GM10847 (cell line): ENCODE data around the gene EBF3.

Source experiments
- POLR2A ChIP-seq: IDR thresholded peaks from 2 replicates; pipeline ENCODE4 v1.6.1; 2011; ENCODE audit not compliant: insufficient read length; ENCODE audit errors: extremely low read depth

The EBF3 gene

GRCh38 chr10:129965425-129965808 is 1.3 kb upstream of the EBF3 start:
- no peak for TF ChIP-seq POLR2A

DNA sequence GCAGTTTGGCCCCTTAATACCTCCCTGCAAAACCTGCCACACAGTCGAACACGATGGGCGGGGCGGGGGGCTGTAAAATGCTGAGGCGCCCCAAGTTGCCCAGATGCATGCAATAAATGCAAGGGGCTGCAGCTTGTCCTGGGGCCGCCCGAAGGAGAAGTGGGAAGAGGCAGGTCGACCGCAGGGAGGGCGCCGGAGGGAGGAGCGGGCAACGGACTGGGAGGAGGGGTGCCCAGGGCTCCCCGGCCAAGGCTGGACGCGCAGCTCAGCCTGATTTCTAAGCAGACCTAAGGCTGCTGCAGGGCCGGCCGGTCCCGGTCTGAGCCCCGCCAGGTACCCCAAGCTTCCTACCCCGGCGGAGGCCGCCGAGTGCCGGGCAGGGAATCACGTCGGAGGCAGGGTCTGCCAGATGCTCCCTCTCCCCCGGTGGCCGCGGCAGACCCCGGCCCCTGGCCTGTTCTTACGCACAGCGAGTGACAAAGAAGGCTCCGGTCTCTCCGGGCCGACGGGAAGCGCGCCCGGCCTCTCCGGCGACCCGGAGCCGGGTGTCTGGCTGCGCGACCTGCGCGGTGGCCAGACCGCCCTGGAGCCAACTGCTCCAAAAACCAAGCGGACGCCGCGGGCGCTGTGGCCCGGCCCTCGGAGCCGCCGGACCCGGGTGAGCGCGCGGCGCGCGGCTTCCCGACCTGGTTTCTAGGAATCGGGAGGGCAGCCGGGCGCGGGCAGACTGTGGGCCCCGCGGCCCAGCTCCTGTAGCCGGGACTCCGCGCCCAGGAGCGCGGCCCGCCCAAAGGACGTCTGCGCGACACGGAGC is 744 bp upstream of the EBF3 start:
- TF ChIP-seq POLR2A: no peak

GRCh38 chr10:129962872-129963640 is 1.0 kb downstream of the EBF3 start:
- TF ChIP-seq POLR2A: no peak

DNA sequence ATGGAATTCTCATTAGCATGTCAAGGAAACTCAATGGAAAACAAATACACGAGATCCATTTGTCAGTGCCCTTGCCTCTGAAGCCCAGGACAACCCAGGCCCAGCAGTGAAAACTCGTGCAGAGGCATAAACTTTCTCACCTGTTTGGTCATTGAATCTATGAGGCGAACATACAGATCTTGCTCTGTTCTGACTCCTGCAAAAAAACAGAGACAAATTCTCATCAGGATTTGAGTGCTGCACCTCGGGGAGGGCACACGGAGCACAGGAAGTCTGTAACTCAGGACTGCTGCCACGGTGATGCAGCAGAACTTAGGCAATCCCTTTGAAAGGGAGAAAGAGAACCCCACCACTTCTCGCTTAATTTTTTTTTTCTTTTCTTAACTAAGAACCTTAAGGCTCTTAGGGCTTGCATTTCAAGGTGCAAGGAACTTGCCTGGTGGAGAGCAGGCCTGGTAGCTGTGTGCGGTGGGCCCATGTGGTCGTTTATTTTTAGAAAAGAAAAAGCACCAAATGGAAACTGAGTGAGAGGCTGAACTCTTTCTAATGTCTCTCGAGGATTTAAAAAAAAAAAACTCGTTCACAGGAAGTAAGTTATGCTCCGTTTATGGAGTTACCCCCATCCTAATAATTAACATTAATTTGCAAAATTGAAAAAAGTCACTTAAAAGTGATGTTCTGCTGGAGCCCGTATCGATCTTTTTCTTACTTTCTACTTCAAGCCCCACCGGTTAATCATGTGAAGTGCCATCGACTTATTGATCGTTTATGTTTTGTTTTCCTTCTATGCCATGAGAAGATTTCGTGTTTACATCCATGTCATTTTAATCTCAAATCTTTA is 1.8 kb downstream of the EBF3 start:
- no peak for TF ChIP-seq POLR2A

GRCh38 chr10:129961157-129961701 is 2.8 kb downstream of the EBF3 start:
- no peak for TF ChIP-seq POLR2A

GRCh38 chr10:129960481-129961156 is 3.5 kb downstream of the EBF3 start:
- no peak for TF ChIP-seq POLR2A

DNA sequence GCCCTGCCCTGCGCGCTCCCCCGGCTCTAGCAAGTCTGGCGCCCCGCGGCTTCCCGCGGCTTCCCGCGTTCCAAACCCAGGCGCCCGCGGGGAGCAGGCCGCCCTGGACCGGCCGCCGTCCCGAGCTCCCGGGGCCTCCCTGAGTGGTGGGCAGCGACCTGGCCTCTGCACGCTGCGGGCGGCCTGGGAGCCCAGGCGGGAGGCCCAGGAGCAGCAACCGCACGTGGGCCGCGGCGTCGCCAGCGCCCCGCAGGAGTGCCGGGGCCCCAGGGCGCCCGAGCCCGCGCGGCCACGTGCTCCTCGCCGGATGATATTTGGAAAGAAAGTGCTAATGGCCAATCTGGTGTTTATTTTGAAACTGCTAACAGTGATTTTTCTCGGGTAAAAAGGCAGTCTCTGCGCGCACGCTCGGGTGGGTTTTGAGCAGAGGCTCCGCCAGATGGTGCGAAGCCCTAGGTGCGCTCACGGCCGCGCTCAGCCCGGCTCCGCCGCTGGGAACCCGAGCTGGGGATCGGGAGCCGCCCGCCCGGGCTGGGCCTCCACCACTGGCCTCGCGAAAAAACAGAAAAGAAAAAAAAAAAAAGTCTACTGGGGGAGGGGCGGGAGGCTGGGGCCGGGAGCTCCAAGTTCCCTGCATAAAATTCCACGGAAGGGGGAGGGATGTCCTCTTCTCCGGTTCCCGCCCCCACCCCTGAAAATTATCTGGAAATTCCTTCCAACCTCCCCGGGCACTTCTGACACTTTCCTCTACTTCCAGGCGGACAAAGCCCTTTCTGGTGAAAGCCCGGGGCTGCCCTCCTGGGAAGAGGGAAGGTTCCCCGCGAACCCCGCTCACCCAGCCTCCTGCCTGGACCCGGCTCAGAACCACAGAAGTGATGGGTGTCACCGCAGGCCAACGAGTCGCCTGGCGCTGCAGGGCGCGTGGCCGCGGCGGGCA is 4.3 kb downstream of the EBF3 start:
- no peak for TF ChIP-seq POLR2A

DNA sequence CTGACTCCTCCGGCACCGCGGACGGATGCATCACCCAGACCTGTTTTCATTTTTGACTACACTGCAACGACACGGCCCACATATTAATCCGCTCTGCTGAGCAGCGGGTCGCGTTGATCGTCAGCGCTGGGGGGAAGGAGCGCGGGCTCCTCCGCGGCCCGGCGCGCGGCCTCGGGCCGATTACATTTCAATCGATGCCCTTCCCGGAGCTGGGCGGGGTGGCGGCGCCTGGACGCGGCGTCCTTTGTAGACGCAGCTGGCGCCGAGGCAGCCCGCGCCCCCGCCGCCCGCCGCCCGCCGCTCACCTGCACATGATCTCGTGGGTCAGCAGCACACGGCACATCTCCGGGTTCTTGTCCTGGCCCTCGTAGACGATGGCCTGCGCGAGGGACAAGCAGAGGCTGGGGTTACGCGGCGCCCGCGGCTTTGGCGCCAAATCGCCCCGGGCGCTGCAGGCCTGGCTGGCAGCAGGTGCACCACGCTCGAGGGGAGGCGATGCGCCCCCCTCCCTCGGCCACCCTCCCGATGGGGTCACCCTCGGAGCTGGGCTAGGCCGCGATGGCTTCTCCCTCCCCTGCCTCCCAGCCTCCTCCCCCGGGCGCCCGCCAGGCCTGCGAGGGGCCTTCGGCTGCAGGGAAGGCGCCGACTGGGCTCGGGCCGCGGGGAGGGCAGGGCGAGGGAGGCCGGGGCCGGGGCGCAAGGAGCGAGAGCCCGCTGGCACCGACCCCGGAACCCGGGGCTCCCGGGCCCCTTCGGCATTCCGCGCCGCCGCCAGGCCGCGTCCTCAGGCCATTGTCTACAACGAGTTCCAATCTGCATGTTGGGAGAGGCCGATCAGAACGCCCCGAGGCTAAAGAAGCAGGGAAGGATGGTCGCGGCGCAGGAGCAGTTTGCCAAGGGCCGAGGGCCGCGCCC is 5.2 kb downstream of the EBF3 start:
- no peak for TF ChIP-seq POLR2A

GRCh38 chr10:129958148-129958628 is 5.9 kb downstream of the EBF3 start:
- no peak for TF ChIP-seq POLR2A

- no peak for TF ChIP-seq POLR2A
Measured at GRCh38 chr10:129956876-129957673, 7.0 kb downstream of the EBF3 start.

DNA sequence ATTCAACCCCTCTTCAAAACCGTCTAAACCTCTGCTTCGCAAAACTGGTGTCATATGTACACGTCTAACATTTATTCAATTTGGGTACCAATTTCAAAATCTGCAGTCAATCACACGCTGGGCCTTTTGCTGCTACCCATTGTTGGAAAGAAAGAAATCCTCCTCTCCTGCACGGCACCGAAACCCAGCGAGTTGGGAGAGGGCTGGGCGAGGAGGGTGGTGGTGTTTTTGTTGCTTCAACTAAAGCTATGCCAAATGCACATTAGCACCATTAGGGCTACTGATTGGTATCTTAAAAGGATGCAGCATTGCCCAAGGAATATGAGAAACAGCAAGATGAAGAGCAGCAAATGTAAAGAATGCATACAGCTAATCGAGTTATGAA is 7.8 kb downstream of the EBF3 start:
- no peak for TF ChIP-seq POLR2A
